ENCODE results near the gene NEXN. TPM values are rescaled to one million over a fixed set of nuclear protein-coding genes. Genes with fewer than 3 reads are reported as not detected.

The NEXN gene
- 13.5 and 16.0 TPM in 2 replicates for total RNA-seq

GRCh38 chr1:77888081-77888780, at the start of gene NEXN:
Gene NEXN (plus strand): TSS chr1:77888624. CDS start chr1:77916107, 27,483 bp downstream.

GRCh38 chr1:77978969-77979876, 90.8 kb downstream of the NEXN start, which contains the start of gene FUBP1:
Gene FUBP1 (minus strand): TSS chr1:77979072. CDS start chr1:77979004, 68 bp downstream.

Other genes with a start within 250 kb of the NEXN start
- 98.3 and 108 TPM in 2 replicates for gene ZZZ3, start 206.0 kb upstream of the NEXN start, total RNA-seq
- 92.5 and 93.6 TPM in 2 replicates for gene USP33, start 128.8 kb upstream of the NEXN start, total RNA-seq
- gene MIGA1, start 109.0 kb upstream of the NEXN start, total RNA-seq: 13.2 and 16.4 TPM in 2 replicates
- 111 and 172 TPM in 2 replicates for gene FUBP1, start 90.4 kb downstream of the NEXN start, total RNA-seq
- gene DNAJB4, start 116.3 kb downstream of the NEXN start, total RNA-seq: 37.6 and 40.8 TPM in 2 replicates
- 0.11 and 0.12 TPM in 2 replicates for gene GIPC2, start 157.3 kb downstream of the NEXN start, total RNA-seq

Data from uterine smooth muscle cell (primary cell).